GM23338 (cell line): Measurements from ENCODE around the gene CACNA1A. TPM values are rescaled to one million over a fixed set of nuclear protein-coding genes. Genes with fewer than 3 reads are reported as not detected.
"Not testable (repeated sequence)": the region's sequence is repeated elsewhere in the genome, so short reads cannot be mapped to it uniquely, and the experiment has no call there.

Source experiments
- ATAC-seq: fragments of 200-7000 bp; cut with Tn5 transposase; 3 replicates; pipeline ENCODE4 v1.9.1; 2020
- DNase-seq: peaks from one replicate; pipeline ENCODE4 v3.0.0-alpha.2; 2015; ENCODE audit warnings: low spot score
- H2AFZ ChIP-seq: fragments of 200-600 bp; sonication (generic); 2 replicates; pipeline ENCODE4 v1.8.0; 2016; ENCODE audit warnings: antibody characterized with exemption, mild to moderate bottlenecking, moderate library complexity
- H3F3A ChIP-seq: fragments of 200-600 bp; sonication (generic); replicated peaks from 2 replicates; pipeline ENCODE4 v1.8.0; 2017; ENCODE audit warnings: antibody characterized with exemption, mixed run types, low read depth
- H3K27ac ChIP-seq: fragments of 200-600 bp; sonication (generic); 2 replicates; pipeline ENCODE4 v1.6.1; 2016; ENCODE audit warnings: low read depth
- H3K27me3 ChIP-seq: fragments of 200-600 bp; sonication (generic); 2 replicates; pipeline ENCODE4 v1.8.0; 2016; ENCODE audit warnings: mild to moderate bottlenecking, mixed run types, moderate library complexity; ENCODE audit not compliant: insufficient read depth
- H3K36me3 ChIP-seq: fragments of 200-600 bp; sonication (generic); 2 replicates; pipeline ENCODE4 v1.8.0; 2016; ENCODE audit warnings: mild to moderate bottlenecking; ENCODE audit not compliant: insufficient read depth
- H3K4me1 ChIP-seq: fragments of 200-600 bp; sonication (generic); 2 replicates; pipeline ENCODE4 v1.8.0; 2016; ENCODE audit warnings: mild to moderate bottlenecking, moderate library complexity; ENCODE audit not compliant: insufficient read depth
- H3K4me2 ChIP-seq: fragments of 200-600 bp; sonication (generic); 2 replicates; pipeline ENCODE4 v1.7.1; 2017; ENCODE audit warnings: mixed run types
- H3K4me3 ChIP-seq: fragments of 200-600 bp; sonication (generic); 2 replicates; pipeline ENCODE4 v1.6.1; 2016; ENCODE audit warnings: mixed run types
- H3K79me2 ChIP-seq: fragments of 200-600 bp; sonication (generic); replicated peaks from 2 replicates; pipeline ENCODE4 v1.8.0; 2017; ENCODE audit warnings: mild to moderate bottlenecking; ENCODE audit not compliant: insufficient read depth
- H3K9me2 ChIP-seq: fragments of 200-600 bp; sonication (generic); 2 replicates; pipeline ENCODE4 v1.8.0; 2017; ENCODE audit not compliant: insufficient read depth
- H4K20me1 ChIP-seq: fragments of 200-600 bp; sonication (generic); replicated peaks from 2 replicates; pipeline ENCODE4 v1.8.0; 2017; ENCODE audit warnings: mild to moderate bottlenecking; ENCODE audit not compliant: insufficient read depth
- H3K27ac Mint-ChIP-seq: 2 replicates; pipeline ENCODE4 v1.8.0; 2020; ENCODE audit warnings: inconsistent platforms, mild to moderate bottlenecking, moderate library complexity, mixed read lengths
- H3K27me3 Mint-ChIP-seq: 3 replicates; pipeline ENCODE4 v1.8.0; 2022; ENCODE audit warnings: low read depth, mild to moderate bottlenecking, moderate library complexity, mixed read lengths, inconsistent platforms; ENCODE audit not compliant: insufficient read depth, poor library complexity
- H3K36me3 Mint-ChIP-seq: 3 replicates; pipeline ENCODE4 v1.8.0; 2021; ENCODE audit warnings: low read depth, mild to moderate bottlenecking, inconsistent platforms, moderate library complexity, mixed read lengths
- H3K4me1 Mint-ChIP-seq: 3 replicates; pipeline ENCODE4 v1.8.0; 2020; ENCODE audit warnings: mild to moderate bottlenecking, inconsistent platforms, mixed read lengths
- H3K4me3 Mint-ChIP-seq: 3 replicates; pipeline ENCODE4 v1.8.0; 2021; ENCODE audit warnings: moderate library complexity, mild to moderate bottlenecking, inconsistent platforms, mixed read lengths
- H3K9me3 Mint-ChIP-seq: 3 replicates; pipeline ENCODE4 v1.8.0; 2020; ENCODE audit warnings: moderate library complexity, mild to moderate bottlenecking, inconsistent platforms, mixed read lengths
- ZNF331 ChIP-seq: fragments of 250-450 bp; sonication (Bioruptor Pico); IDR thresholded peaks from 2 replicates; pipeline ENCODE4 v1.5.0; 2020; ENCODE audit warnings: low read depth, mild to moderate bottlenecking, moderate library complexity
- polyA plus RNA-seq: library from polyadenylated mRNA; unstranded; fragments of >200 nt; fragmentation: Nextera tagmentation; extraction: Ambion mirVana; gene quantifications from 2 replicates; pipeline ENCODE4 v1.2.1, GENCODE V29; 2016
- total RNA-seq: library from RNA; depleted of rRNA; stranded (reverse); fragments of >200 nt; shearing (Covaris generic); gene quantifications from 2 replicates; pipeline ENCODE4 v1.2.3, GENCODE V29; 2014

The CACNA1A gene
- total and polyA plus RNA-seq, 2 experiments from 2014 or later = 7.4 to 20.3 TPM

DNA sequence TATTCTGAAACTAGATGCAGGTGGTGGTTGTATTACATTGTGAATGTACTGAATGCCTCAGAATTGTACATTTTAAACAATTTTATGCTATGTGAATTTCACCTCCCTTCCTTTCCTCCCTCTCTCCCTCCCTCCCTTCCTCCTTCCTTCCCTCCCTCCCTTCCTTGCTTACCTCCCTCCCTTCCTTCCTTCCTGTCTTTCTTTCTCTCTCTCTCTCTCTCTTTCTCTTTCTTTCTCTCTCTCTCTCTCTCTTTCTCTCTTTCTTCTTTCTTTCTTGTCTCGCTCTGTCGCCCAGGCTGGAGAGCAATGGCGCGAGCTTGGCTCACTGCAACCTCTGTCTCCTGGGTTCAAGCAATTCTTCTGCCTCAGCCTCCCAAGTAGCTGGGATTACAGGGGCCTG is 318.9 kb downstream of the CACNA1A start:
- no peak overlapping the region for H3K4me2 ChIP-seq
- no peaks in the 10 kb centered on the region; the same call in 1 of the 2 replicates for H3K4me1 ChIP-seq
- H3K4me3 Mint-ChIP-seq = no peak overlapping the region

DNA sequence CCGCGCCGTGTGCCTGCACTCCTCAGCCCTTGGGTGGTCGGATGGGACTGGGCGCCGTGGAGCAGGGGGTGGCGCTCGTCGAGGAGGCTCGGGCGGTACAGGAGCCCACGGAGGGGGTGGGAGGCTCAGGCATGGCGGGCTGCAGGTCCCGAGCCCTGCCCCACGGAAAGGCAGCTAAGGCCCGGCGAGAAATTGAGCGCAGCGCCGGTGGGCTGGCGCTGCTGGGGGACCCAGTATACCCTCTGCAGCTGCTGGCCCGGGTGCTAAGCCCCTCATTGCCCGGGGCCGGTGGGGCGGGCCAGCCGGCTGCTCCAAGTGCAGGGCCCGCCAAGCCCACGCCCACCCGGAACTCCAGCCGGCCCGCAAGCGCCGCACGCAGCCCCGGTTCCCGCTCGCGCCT is 319.6 kb downstream of the CACNA1A start:
- not testable (repeated sequence) for H3K9me3 Mint-ChIP-seq, H3K4me1 Mint-ChIP-seq, H3K9me2 ChIP-seq, H3K4me3 ChIP-seq, H3K27me3 ChIP-seq, H4K20me1 ChIP-seq, H3K36me3 Mint-ChIP-seq, H3K27ac Mint-ChIP-seq, H2AFZ ChIP-seq, H3K4me3 Mint-ChIP-seq, H3K36me3 ChIP-seq, ATAC-seq, H3K4me2 ChIP-seq, H3K79me2 ChIP-seq, H3K27me3 Mint-ChIP-seq, DNase-seq, H3K27ac ChIP-seq, H3K4me1 ChIP-seq, H3F3A ChIP-seq

More for the DNA sequence above, 318.9 kb downstream of the CACNA1A start:
- peaks cover 2% of the 10 kb centered on the region; the same call in 2 of the 3 replicates for H3K4me1 Mint-ChIP-seq
- H3K36me3 ChIP-seq = no peaks in the 10 kb centered on the region
- TF ChIP-seq ZNF331 = no peak
- H3K27ac Mint-ChIP-seq = no peak overlapping the region
- no peak overlapping the region for H3K27ac ChIP-seq
- no peaks in the 10 kb centered on the region for H3K27me3 ChIP-seq
- DNase-seq (no peak), ATAC-seq (no peak)
- peaks cover 8% of the 10 kb centered on the region for H3K27me3 Mint-ChIP-seq
- H4K20me1 ChIP-seq = no peaks in the 10 kb centered on the region
- H2AFZ ChIP-seq = no peak overlapping the region; the same call in 1 of the 2 replicates
- peaks cover 2% of the 10 kb centered on the region; the same call in 1 of the 3 replicates for H3K9me3 Mint-ChIP-seq
- H3F3A ChIP-seq = no peaks in the 10 kb centered on the region; the same call in 1 of the 2 replicates
- H3K4me3 ChIP-seq = no peak overlapping the region
- H3K36me3 Mint-ChIP-seq = peaks cover 5% of the 10 kb centered on the region; the same call in 1 of the 3 replicates
- no peaks in the 10 kb centered on the region for H3K9me2 ChIP-seq
- H3K79me2 ChIP-seq = no peaks in the 10 kb centered on the region

DNA sequence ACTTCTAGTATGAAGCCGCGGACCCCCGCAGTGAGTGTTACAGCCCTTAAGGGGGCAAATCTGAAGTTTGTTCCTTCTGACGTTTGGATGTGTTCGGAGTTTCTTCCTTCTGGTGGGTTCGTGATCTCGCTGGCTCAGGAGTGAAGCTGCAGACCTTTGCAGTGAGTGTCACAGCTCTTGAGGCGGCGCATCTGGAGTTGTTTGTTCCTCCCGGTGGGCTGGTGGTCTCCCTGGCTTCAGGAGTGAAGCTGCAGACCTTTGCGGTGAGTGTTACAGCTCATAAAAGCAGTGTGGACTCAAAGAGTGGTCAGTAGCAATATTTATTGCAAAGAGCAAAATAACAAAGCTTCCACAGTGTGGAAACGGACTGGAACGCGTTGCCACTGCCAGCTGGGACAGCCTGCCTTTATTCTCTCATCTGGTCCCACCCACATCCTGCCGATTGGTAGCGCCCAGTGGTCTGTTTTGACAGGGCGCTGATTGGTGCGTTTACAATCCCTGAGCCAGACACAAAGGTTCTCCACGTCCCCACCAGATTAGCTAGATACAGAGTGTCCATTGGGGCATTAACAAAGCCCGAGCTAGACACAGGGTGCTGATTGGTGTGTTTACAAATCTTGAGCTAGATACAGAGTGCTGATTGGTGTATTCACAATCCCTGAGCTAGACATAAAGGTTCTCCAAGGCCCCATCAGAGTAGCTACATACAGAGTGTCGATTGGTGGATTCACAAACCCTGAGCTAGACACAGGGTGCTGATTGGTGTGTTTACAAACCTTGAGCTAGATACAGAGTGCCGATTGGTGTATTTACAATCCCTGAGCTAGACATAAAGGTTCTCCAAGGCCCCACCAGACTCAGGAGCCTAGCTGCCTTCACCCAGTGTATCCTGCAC is 320.3 kb downstream of the CACNA1A start:
- not testable (repeated sequence) for H4K20me1 ChIP-seq, H3K27ac Mint-ChIP-seq, ATAC-seq, H3K4me3 Mint-ChIP-seq, H3K27me3 Mint-ChIP-seq, H3K4me2 ChIP-seq, H3K4me1 Mint-ChIP-seq, H3K4me3 ChIP-seq, H3K36me3 ChIP-seq, H3K4me1 ChIP-seq, H3K9me2 ChIP-seq, H3K9me3 Mint-ChIP-seq, H3K27me3 ChIP-seq, H2AFZ ChIP-seq, H3K36me3 Mint-ChIP-seq, H3K27ac ChIP-seq, DNase-seq, H3F3A ChIP-seq, H3K79me2 ChIP-seq

DNA sequence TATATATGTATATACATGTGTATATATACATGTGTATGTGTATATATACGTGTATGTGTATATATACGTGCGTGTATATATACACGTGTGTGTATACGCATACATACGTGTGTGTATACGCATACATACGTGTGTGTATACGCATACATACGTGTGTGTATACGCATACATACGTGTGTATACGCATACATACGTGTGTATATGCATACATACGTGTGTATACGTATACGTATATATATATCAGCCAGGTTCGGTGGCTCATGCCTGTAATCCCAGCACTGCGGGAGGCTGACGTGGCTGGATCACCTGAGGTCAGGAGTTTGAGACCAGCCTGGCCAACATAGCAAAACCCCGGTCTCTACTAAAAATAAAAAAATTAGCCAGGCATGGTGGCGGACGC is 321.4 kb downstream of the CACNA1A start:
- not testable (repeated sequence) for H3K27ac Mint-ChIP-seq, H3K9me2 ChIP-seq, H3K36me3 Mint-ChIP-seq, H3K36me3 ChIP-seq, H3K79me2 ChIP-seq, H3F3A ChIP-seq, H3K9me3 Mint-ChIP-seq, H3K4me1 ChIP-seq, H2AFZ ChIP-seq, H3K4me3 ChIP-seq, H3K27me3 ChIP-seq, H4K20me1 ChIP-seq, H3K4me2 ChIP-seq, H3K4me3 Mint-ChIP-seq, DNase-seq, ATAC-seq, H3K27ac ChIP-seq
- Mint-ChIP-seq H3K4me1 (peaks cover 12% of the 10 kb centered on the region; the same call in 2 of the 3 replicates), H3K27me3 (peaks cover 12% of the 10 kb centered on the region)
